H1 (cell line): ENCODE data around the gene C1QL1. TPM values are rescaled to one million over a fixed set of nuclear protein-coding genes. Genes with fewer than 3 reads are reported as not detected.

ENCODE experiments used
- CBX5 ChIP-seq: fragments of 300-800, 300-1000 bp; sonication (generic); IDR thresholded peaks from 2 replicates; pipeline ENCODE4 v1.7.1; 2016; ENCODE audit warnings: antibody characterized with exemption, low read length, low read depth
- NRF1 ChIP-seq: IDR thresholded peaks from 2 replicates; pipeline ENCODE4 v1.6.1; 2011; ENCODE audit warnings: mild to moderate bottlenecking, low read depth, low read length, improper control_type of control experiment
- RAD21 ChIP-seq, 2 experiments: IDR thresholded peaks in 1 of 2; conservative IDR thresholded peaks in 1 of 2; 2 replicates each; pipeline ENCODE4 v1.6.1; 2011; ENCODE audit warnings: low read depth in 2 of 2, low read length in 2 of 2, improper control_type of control experiment in 1 of 2, inconsistent platforms in 1 of 2, mild to moderate bottlenecking in 1 of 2, moderate library complexity in 1 of 2
- SIRT6 ChIP-seq: IDR thresholded peaks from one replicate; pipeline ENCODE4 v1.7.1; 2012; ENCODE audit warnings: low read length, inconsistent platforms
- TAF1 ChIP-seq: IDR thresholded peaks from 2 replicates; pipeline ENCODE4 v1.6.1; 2011; ENCODE audit warnings: mild to moderate bottlenecking, low read depth, low read length
- polyA plus RNA-seq, 7 experiments: library from polyadenylated mRNA; depleted of rRNA in 3 of 7; stranded (reverse) in 5 of 7; unstranded in 2 of 7; fragments of >200 nt in 5 of 7; fragments of 200-250 nt in 2 of 7; gene quantifications; 1 replicate in 5 of 7; 2 replicates in 1 of 7; 4 replicates in 1 of 7; pipeline versions ENCODE4 v1.2.1 to v1.2.3, GENCODE V29; 2011 to 2013; ENCODE audit warnings: missing spikeins in 2 of 7, mixed read lengths in 2 of 7
- total RNA-seq: library from RNA; stranded (reverse); fragmentation: NEBNext Ultra II Directional; extraction: Animal tissue kit (Norgen Biotek cat#: 25700); gene quantifications from 2 replicates; pipeline ENCODE4 v1.2.1, GENCODE V29; 2021
- TF ChIP-seq, protein P1 (sequence below): IDR thresholded peaks from 2 replicates; pipeline ENCODE4 v1.6.1; 2011; ENCODE audit warnings: low read depth, mild to moderate bottlenecking, low read length; ENCODE audit not compliant: insufficient read depth
- TF ChIP-seq, protein P2 (sequence below), 3 experiments: IDR thresholded peaks; 1 replicate in 2 of 3; 2 replicates in 1 of 3; pipeline versions ENCODE4 v1.5.1 to v1.6.1; 2011; ENCODE audit warnings: low read length in 3 of 3, mild to moderate bottlenecking in 3 of 3, inconsistent platforms in 2 of 3, low read depth in 1 of 3, moderate library complexity in 1 of 3; ENCODE audit not compliant: insufficient read depth in 1 of 3; ENCODE audit errors: control extremely low read depth in 1 of 3

C1QL1 gene
- total and polyA plus RNA-seq, 2 of the 8 experiments (the other 6 are each of a cell fraction or from before 2014, with no cell fraction given), result 7.6 to 10.5 TPM

DNA sequence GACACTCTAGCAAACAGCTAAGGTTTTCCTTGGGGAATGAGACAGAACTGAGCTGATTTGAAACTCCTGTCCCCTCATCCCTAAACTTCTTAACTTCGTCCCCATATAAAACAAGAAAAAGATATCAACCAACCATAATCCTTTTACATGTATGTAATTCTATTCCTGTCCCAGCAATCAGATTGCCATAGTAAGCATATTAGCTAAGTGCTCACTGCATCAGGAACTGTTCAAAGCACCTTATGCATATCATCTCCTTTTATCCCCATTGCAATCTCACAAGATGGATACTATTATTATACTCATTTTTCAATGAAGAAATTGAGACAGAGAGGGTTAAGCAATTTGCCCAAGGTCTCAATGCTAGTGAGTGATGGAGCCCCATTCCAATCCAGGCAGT is 27.3 kb downstream of the C1QL1 start (continued):
- TF ChIP-seq, protein P1, sequence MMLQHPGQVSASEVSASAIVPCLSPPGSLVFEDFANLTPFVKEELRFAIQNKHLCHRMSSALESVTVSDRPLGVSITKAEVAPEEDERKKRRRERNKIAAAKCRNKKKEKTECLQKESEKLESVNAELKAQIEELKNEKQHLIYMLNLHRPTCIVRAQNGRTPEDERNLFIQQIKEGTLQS, result no peak
- TF ChIP-seq SIRT6, result no peak
- no peak for TF ChIP-seq CBX5
- TF ChIP-seq TAF1, result no peak
- no peak for TF ChIP-seq NRF1
- TF ChIP-seq, protein P2, sequence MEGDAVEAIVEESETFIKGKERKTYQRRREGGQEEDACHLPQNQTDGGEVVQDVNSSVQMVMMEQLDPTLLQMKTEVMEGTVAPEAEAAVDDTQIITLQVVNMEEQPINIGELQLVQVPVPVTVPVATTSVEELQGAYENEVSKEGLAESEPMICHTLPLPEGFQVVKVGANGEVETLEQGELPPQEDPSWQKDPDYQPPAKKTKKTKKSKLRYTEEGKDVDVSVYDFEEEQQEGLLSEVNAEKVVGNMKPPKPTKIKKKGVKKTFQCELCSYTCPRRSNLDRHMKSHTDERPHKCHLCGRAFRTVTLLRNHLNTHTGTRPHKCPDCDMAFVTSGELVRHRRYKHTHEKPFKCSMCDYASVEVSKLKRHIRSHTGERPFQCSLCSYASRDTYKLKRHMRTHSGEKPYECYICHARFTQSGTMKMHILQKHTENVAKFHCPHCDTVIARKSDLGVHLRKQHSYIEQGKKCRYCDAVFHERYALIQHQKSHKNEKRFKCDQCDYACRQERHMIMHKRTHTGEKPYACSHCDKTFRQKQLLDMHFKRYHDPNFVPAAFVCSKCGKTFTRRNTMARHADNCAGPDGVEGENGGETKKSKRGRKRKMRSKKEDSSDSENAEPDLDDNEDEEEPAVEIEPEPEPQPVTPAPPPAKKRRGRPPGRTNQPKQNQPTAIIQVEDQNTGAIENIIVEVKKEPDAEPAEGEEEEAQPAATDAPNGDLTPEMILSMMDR (IDR thresholded peaks at IDR 0.05; ENCODE audit: control extremely low read depth in 1 of 3, insufficient read depth in 1 of 3, low read depth in 1 of 3, low read length in 3 of 3), result no peak
- no peak for TF ChIP-seq RAD21 (IDR thresholded peaks at IDR 0.05 in 1 of 2, conservative IDR thresholded peaks at IDR 0.05 in 1 of 2; ENCODE audit: low read depth in 2 of 2, low read length in 2 of 2)
- TF ChIP-seq, all 59 proteins: peak for 0
